ENCODE results near the gene FARS2.

DNA sequence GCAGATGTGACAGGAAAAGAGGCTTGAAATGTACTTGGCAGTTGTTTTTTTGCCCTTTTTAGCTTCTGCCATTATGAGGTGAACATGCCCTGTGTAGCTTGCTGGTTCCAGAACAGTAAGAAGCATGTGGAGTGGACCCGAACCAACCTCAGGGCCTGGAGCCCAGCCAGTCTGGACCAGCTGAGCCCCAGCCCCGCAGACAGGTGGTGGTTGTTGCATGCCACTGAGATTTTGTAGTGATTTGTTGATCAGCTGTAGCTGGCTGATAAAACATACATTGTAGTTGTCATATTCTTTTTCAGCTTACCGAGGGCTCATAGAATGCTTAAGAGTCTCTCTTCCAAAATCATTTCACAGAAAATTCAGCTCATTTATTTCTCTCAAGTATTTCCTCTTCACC is 182.2 kb downstream of the FARS2 start:
- TF ChIP-seq, protein P1, sequence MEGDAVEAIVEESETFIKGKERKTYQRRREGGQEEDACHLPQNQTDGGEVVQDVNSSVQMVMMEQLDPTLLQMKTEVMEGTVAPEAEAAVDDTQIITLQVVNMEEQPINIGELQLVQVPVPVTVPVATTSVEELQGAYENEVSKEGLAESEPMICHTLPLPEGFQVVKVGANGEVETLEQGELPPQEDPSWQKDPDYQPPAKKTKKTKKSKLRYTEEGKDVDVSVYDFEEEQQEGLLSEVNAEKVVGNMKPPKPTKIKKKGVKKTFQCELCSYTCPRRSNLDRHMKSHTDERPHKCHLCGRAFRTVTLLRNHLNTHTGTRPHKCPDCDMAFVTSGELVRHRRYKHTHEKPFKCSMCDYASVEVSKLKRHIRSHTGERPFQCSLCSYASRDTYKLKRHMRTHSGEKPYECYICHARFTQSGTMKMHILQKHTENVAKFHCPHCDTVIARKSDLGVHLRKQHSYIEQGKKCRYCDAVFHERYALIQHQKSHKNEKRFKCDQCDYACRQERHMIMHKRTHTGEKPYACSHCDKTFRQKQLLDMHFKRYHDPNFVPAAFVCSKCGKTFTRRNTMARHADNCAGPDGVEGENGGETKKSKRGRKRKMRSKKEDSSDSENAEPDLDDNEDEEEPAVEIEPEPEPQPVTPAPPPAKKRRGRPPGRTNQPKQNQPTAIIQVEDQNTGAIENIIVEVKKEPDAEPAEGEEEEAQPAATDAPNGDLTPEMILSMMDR (IDR thresholded peaks at IDR 0.05; ENCODE audit: low read depth, low read length): no peak
- TF ChIP-seq POLR2A (IDR thresholded peaks at IDR 0.05; ENCODE audit: extremely low read depth, insufficient read length) (no peak), MYC (IDR thresholded peaks at IDR 0.05; ENCODE audit: low read depth, low read length) (no peak)

All from NB4 (cell line).